DOHH2 (cell line): ENCODE measurements around the gene PLCB2.

Experiments used
- H3F3A ChIP-seq: fragments of 200-600 bp; sonication (generic), shearing (Covaris generic); 2 replicates; pipeline ENCODE4 v1.6.0; 2016; ENCODE audit warnings: antibody characterized with exemption, mild to moderate bottlenecking; ENCODE audit not compliant: control insufficient read depth, insufficient read depth
- H3K27ac ChIP-seq: fragments of 200-600 bp; sonication (generic); 2 replicates; pipeline ENCODE4 v1.5.1; 2014; ENCODE audit warnings: low read depth, mild to moderate bottlenecking, low read length, moderate library complexity
- H3K27me3 ChIP-seq: fragments of 200-600 bp; sonication (generic); 2 replicates; pipeline ENCODE4 v1.6.1; 2014; ENCODE audit warnings: mild to moderate bottlenecking, low read length, mixed read lengths; ENCODE audit not compliant: control insufficient read depth
- H3K36me3 ChIP-seq: fragments of 200-600 bp; sonication (generic); 2 replicates; pipeline ENCODE4 v1.6.1; 2014; ENCODE audit warnings: mild to moderate bottlenecking, low read length, moderate library complexity, mixed read lengths; ENCODE audit not compliant: control insufficient read depth
- H3K4me1 ChIP-seq: fragments of 200-600 bp; sonication (generic); 2 replicates; pipeline ENCODE4 v1.6.1; 2014; ENCODE audit warnings: mild to moderate bottlenecking, low read length, mixed read lengths; ENCODE audit not compliant: control insufficient read depth
- H3K4me2 ChIP-seq: fragments of 200-600 bp; sonication (generic); 2 replicates; pipeline ENCODE4 v1.6.0; 2014; ENCODE audit warnings: mild to moderate bottlenecking, low read length, moderate library complexity
- H3K4me3 ChIP-seq: fragments of 200-600 bp; sonication (generic); 2 replicates; pipeline ENCODE4 v1.5.1; 2014; ENCODE audit warnings: mild to moderate bottlenecking, low read length, mixed read lengths
- H3K79me2 ChIP-seq: fragments of 200-600 bp; sonication (generic); 2 replicates; pipeline ENCODE4 v1.6.1; 2014; ENCODE audit warnings: mild to moderate bottlenecking, low read length, mixed read lengths; ENCODE audit not compliant: control insufficient read depth
- H3K9me2 ChIP-seq: fragments of 200-600 bp; sonication (generic); replicated peaks from 2 replicates; pipeline ENCODE4 v1.6.1; 2014; ENCODE audit warnings: mild to moderate bottlenecking, low read length, mixed read lengths; ENCODE audit not compliant: control insufficient read depth
- H3K9me3 ChIP-seq: fragments of 200-600 bp; sonication (generic); 2 replicates; pipeline ENCODE4 v1.6.1; 2014; ENCODE audit warnings: antibody characterized with exemption, low read length, mixed read lengths; ENCODE audit not compliant: control insufficient read depth, insufficient read depth
- H4K20me1 ChIP-seq: fragments of 200-600 bp; sonication (generic); 2 replicates; pipeline ENCODE4 v1.6.0; 2014; ENCODE audit warnings: low read depth, mild to moderate bottlenecking, antibody characterized with exemption, low read length, moderate library complexity; ENCODE audit not compliant: control insufficient read depth, insufficient read depth
- EZH2phosphoT487 ChIP-seq: fragments of 200-600 bp; sonication (generic); IDR thresholded peaks from 2 replicates; pipeline ENCODE4 v1.6.1; 2017; ENCODE audit warnings: borderline replicate concordance, mild to moderate bottlenecking, antibody characterized with exemption, low read length, moderate library complexity, mixed read lengths
- TF ChIP-seq, protein P1 (sequence below): fragments of 200-600 bp; sonication (generic); IDR thresholded peaks from one replicate; pipeline ENCODE4 v1.5.1; 2014; ENCODE audit warnings: antibody characterized with exemption, mild to moderate bottlenecking, low read depth, low read length; ENCODE audit not compliant: poor library complexity, severe bottlenecking

Gene PLCB2

GRCh38 chr15:40340740-40341400 lies 33.1 kb upstream of the PLCB2 start, which contains the start of gene CCDC9B:
CCDC9B (minus strand) TSS chr15:40340939; CDS start chr15:40340819, 120 bp downstream.
- H3K27me3 ChIP-seq: no peaks in the 10 kb centered on the region
- H3F3A ChIP-seq: no peaks in the 10 kb centered on the region
- H4K20me1 ChIP-seq: no peaks in the 10 kb centered on the region
- H3K9me2 ChIP-seq: no peaks in the 10 kb centered on the region
- peaks cover 10% of the 10 kb centered on the region for H3K4me1 ChIP-seq
- H3K4me3 ChIP-seq: no peak within 1 kb of the TSS
- H3K36me3 ChIP-seq: no peaks in the 10 kb centered on the region
- H3K79me2 ChIP-seq: no peaks in the 10 kb centered on the region
- H3K9me3 ChIP-seq: no peaks in the 10 kb centered on the region
- TF ChIP-seq, protein P1, sequence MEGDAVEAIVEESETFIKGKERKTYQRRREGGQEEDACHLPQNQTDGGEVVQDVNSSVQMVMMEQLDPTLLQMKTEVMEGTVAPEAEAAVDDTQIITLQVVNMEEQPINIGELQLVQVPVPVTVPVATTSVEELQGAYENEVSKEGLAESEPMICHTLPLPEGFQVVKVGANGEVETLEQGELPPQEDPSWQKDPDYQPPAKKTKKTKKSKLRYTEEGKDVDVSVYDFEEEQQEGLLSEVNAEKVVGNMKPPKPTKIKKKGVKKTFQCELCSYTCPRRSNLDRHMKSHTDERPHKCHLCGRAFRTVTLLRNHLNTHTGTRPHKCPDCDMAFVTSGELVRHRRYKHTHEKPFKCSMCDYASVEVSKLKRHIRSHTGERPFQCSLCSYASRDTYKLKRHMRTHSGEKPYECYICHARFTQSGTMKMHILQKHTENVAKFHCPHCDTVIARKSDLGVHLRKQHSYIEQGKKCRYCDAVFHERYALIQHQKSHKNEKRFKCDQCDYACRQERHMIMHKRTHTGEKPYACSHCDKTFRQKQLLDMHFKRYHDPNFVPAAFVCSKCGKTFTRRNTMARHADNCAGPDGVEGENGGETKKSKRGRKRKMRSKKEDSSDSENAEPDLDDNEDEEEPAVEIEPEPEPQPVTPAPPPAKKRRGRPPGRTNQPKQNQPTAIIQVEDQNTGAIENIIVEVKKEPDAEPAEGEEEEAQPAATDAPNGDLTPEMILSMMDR: no peak
- TF ChIP-seq EZH2phosphoT487: no peak
- no peak within 1 kb of the TSS for H3K27ac ChIP-seq
- H3K4me2 ChIP-seq: no peak within 1 kb of the TSS

- TF ChIP-seq, protein P1: no peak
- no peak for TF ChIP-seq EZH2phosphoT487
- H4K20me1 ChIP-seq: no peaks in the 10 kb centered on the region
- no peaks in the 10 kb centered on the region for H3K9me3 ChIP-seq
- peaks cover 10% of the 10 kb centered on the region for H3K4me1 ChIP-seq
- H3K9me2 ChIP-seq: no peaks in the 10 kb centered on the region
- H3K4me2 ChIP-seq: no peak overlapping the region
- no peaks in the 10 kb centered on the region for H3F3A ChIP-seq
- no peak overlapping the region for H3K4me3 ChIP-seq
- no peaks in the 10 kb centered on the region for H3K36me3 ChIP-seq
- H3K79me2 ChIP-seq: no peaks in the 10 kb centered on the region
- no peaks in the 10 kb centered on the region for H3K27me3 ChIP-seq
- H3K27ac ChIP-seq: no peak overlapping the region
Measured at GRCh38 chr15:40340038-40340739, 32.5 kb upstream of the PLCB2 start.

GRCh38 chr15:40339621-40339945 lies 31.8 kb upstream of the PLCB2 start:
- H3K27me3 ChIP-seq: no peaks in the 10 kb centered on the region
- H4K20me1 ChIP-seq: no peaks in the 10 kb centered on the region
- H3K4me3 ChIP-seq: no peak overlapping the region
- no peak for TF ChIP-seq EZH2phosphoT487
- TF ChIP-seq, protein P1: no peak
- H3K4me2 ChIP-seq: no peak overlapping the region
- peaks cover 13% of the 10 kb centered on the region for H3K4me1 ChIP-seq
- no peaks in the 10 kb centered on the region for H3K79me2 ChIP-seq
- H3K36me3 ChIP-seq: no peaks in the 10 kb centered on the region
- no peaks in the 10 kb centered on the region for H3K9me3 ChIP-seq
- H3K9me2 ChIP-seq: no peaks in the 10 kb centered on the region
- H3K27ac ChIP-seq: no peak overlapping the region
- no peaks in the 10 kb centered on the region for H3F3A ChIP-seq
